HG03439 (cell line): ENCODE data around the gene TBKBP1.
"Not testable (repeated sequence)": the region's sequence is repeated elsewhere in the genome, so short reads cannot be mapped to it uniquely, and the experiment has no call there.

Source experiments
- ATAC-seq: cut with Tn5 transposase; IDR thresholded peaks from one replicate; pipeline ENCODE4 v1.9.1; 2021; ENCODE audit warnings: mild to moderate bottlenecking, moderate library complexity; ENCODE audit not compliant: unreplicated experiment

Gene TBKBP1

DNA sequence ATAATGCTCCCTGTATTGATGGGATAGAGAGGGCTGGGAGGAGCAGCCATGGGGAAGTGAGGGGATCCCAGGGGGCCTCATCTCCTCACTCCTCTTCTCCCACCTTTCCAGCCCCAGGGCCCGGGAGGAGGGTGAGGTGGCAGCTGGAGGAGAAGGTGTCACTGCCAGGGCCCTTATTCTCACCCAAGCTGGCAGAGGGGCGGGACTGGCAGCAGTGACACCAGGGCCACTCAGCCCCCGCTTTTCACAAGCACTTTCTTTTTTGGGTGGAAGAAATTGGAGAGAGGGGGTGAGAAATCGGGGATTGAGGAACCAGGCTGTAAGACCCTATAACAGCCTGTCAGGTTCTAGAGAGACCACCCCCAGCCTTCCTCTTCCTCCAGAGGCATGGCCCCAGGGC, 36.7 kb downstream of the TBKBP1 start:
- ATAC-seq: no peak

DNA sequence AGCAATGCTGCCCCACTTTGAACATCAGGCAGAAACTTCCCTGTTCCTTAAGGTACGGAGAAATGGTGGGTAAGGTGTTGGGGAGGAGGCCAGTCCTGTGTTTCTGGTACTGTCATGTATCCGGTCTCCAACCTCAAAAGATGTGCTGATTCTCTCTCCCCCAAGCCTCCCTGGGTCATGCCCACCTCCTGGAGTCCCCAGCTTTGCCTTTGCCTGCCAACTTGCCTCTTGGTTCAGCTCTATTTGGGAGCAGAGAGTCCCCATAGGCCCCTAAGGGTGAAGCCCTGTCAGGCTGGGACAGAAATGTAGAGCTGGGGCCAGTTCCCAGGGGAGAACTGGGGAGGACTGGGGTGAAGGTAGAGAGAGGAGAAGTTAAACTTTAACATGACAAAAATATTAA, 37.4 kb downstream of the TBKBP1 start:
- no peak for ATAC-seq

DNA sequence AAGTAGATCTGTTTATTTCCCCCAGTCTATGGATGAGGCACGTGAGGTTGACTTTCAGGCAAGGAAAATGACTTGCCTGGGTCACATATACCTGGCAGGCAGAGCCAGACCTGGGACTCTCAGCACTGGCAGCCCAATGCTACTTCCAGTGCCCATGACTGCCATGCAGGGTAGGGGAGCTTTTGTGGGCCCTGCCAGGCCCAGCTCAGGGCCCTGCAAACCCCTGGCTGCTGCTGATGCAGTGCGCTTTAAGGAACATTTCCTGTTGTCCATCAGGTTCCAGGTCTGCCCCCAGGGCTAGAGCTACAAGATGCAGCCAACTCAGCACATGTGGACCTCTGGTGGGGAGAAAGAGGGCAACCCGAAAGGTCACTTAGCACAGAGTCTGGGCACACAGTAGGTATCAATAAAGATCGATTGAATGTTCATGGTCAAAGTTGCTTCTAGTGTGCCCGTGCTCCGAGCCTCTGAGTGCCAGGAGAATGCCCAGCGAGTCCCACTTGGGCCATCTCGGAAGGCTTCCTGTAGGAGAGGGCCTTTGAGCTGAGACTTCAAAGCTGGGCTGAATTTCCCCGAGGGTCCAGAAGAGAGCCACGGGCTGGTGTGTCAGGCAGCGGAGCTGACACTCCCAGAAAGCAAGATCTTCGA, 38.6 kb downstream of the TBKBP1 start:
- no peak for ATAC-seq

GRCh38 chr17:47733047-47733673, 39.2 kb downstream of the TBKBP1 start, which contains the start of gene TBX21:
TSS of gene TBX21 (plus strand) at chr17:47733236. CDS start at chr17:47733455, 219 bp downstream.
- peak; percentile 41 for ATAC-seq

- peak; percentile 7 for ATAC-seq
Observed at GRCh38 chr17:47733674-47734410, 39.9 kb downstream of the TBKBP1 start.

DNA sequence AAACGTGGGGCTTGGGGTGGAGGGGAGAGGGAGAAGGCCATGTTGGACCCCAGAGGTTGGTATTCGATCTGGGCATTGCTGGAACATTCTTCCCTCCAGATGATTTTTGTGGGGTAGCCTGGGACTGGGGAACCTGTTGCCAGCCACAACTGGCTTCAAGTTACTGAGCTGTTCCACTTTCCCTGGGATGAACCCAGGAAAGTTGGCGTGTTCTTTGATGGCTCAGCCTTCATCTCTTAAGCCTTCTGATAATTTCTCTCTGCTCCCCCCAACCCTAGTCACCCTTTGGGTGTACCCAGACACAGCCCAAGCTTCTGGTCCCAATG, 41.1 kb downstream of the TBKBP1 start:
- ATAC-seq: no peak

- ATAC-seq: peak; percentile 43
Observed at GRCh38 chr17:47735536-47736011, 41.6 kb downstream of the TBKBP1 start.

- no peak for ATAC-seq
Observed at GRCh38 chr17:47736501-47737495, 42.8 kb downstream of the TBKBP1 start.

- no peak for ATAC-seq
Observed at GRCh38 chr17:47738178-47738577, 44.2 kb downstream of the TBKBP1 start.

DNA sequence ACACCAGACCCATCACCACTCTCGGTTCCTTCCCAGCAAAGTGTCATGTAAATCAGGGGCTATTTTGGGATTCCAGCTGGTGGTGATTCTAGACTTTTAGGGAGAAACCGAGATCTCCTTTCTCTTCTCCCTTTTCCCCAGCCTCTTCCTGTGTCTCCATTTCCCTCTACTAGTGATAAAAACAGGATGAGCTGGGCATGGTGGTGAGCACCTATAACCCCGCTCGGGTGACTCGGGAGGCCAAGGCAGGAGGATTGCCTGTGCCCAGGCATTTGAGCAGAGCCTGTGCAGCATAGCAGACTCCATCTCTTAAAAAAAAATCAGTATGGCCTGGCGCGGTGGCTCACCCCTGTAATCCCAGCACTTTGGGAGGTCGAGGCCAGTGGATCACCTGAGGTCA, 45.2 kb downstream of the TBKBP1 start:
- ATAC-seq: no peak

GRCh38 chr17:47739945-47740344, 46.0 kb downstream of the TBKBP1 start:
- not testable (repeated sequence) for ATAC-seq

DNA sequence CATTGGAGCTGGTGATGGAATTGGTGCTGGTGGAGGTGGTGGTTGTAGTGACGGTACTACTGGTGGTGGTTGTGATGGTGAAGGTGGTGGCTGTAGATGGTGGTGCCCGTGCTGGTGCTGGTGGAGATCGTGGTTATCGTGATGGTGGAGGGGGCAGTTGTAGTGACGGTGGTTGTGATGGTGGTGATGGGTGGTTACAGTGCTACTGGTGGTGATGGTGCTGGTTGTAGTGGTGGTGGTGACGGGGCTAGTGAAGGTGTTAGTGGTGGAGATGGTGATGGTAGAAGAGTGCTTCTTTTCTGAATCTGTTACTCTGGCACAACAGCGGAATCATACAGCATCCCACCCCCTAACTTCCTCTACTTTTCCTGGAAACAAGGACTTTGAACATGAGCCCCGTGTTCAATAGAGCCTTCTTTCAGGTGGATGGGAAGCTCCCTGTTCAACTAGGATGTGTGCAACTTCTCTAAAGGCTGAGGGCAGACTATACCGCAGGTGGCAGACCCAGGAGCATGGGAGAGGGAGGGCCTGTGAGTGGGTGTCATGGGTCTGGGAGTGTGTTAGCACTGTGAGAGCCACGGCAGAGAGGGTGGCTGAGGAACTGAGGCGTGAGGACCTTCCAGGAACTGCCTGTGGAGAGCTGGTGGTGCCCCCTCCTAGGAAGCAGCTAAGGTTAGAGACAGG, 47.3 kb downstream of the TBKBP1 start:
- ATAC-seq: no peak

- ATAC-seq: no peak
Observed at GRCh38 chr17:47741793-47742145, 47.8 kb downstream of the TBKBP1 start.

- no peak for ATAC-seq
Observed at GRCh38 chr17:47742319-47743181, 48.6 kb downstream of the TBKBP1 start.

DNA sequence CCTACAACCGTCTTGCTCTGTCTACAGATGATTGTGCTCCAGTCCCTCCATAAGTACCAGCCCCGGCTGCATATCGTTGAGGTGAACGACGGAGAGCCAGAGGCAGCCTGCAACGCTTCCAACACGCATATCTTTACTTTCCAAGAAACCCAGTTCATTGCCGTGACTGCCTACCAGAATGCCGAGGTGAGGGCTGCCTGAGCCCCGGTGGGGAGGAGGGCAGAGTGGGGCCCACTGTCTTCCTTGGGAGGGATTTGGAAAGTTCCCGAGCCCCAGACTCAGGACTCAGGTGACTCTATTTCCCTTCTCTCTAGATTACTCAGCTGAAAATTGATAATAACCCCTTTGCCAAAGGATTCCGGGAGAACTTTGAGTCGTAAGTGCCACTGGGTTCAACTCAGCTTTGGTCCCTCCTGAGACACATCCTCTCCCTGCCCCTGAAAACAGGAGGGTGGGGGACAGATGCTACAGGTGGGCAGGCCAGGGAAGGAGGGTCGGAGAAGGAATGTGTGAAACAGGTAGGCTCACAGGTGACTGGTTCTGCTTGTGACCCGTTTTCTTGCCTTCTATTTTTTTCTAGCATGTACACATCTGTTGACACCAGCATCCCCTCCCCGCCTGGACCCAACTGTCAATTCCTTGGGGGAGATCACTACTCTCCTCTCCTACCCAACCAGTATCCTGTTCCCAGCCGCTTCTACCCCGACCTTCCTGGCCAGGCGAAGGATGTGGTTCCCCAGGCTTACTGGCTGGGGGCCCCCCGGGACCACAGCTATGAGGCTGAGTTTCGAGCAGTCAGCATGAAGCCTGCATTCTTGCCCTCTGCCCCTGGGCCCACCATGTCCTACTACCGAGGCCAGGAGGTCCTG, 50.4 kb downstream of the TBKBP1 start:
- ATAC-seq: no peak

DNA sequence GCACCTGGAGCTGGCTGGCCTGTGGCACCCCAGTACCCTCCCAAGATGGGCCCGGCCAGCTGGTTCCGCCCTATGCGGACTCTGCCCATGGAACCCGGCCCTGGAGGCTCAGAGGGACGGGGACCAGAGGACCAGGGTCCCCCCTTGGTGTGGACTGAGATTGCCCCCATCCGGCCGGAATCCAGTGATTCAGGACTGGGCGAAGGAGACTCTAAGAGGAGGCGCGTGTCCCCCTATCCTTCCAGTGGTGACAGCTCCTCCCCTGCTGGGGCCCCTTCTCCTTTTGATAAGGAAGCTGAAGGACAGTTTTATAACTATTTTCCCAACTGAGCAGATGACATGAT, 51.0 kb downstream of the TBKBP1 start:
- ATAC-seq: no peak

GRCh38 chr17:47751471-47751870, 57.5 kb downstream of the TBKBP1 start:
- ATAC-seq: no peak

GRCh38 chr17:47757386-47757785, 63.4 kb downstream of the TBKBP1 start:
- no peak for ATAC-seq
